B cell (primary cell): ENCODE data around the gene GLB1L. TPM values are rescaled to one million over a fixed set of nuclear protein-coding genes. Genes with fewer than 3 reads are reported as not detected.

Experiments
- ATAC-seq: fragments of 200-7000 bp; cut with Tn5 transposase; one replicate; pipeline ENCODE4 v1.10.0; 2021; ENCODE audit warnings: low read depth, mild to moderate bottlenecking, moderate number of reproducible peaks, moderate library complexity
- CTCF ChIA-PET: fragments of 350-600 bp; sonication (Branson Sonifier 250); formaldehyde crosslinking; loops from one replicate; lab custom pipeline; 2021; ENCODE audit warnings: antibody characterized with exemption, inconsistent platforms; lab: Charles Lee
- POLR2A ChIA-PET: fragments of 350-600 bp; sonication (Branson Sonifier 250); formaldehyde crosslinking; loops from one replicate; lab custom pipeline; 2021; ENCODE audit warnings: antibody characterized with exemption; lab: Charles Lee
- DNase-seq: peaks from one replicate; pipeline ENCODE4 v3.0.0; 2013
- H2AFZ ChIP-seq: 2 replicates; pipeline ENCODE4 v1.6.1; 2012; ENCODE audit warnings: mild to moderate bottlenecking, low read depth, low read length; ENCODE audit not compliant: insufficient read depth, poor library complexity, severe bottlenecking
- H3K27ac ChIP-seq, 2 donors: 1 replicate in 1 of 2; 2 replicates in 1 of 2; pipeline ENCODE4 v1.5.1; 2012 to 2013; ENCODE audit warnings: low read length in 2 of 2, mild to moderate bottlenecking in 2 of 2, moderate library complexity in 1 of 2
- H3K27me3 ChIP-seq, 4 experiments: fragments of 200-600 bp in 1 of 4; sonication (generic) in 1 of 4; replicated peaks in 1 of 4; 1 replicate in 2 of 4; 2 replicates in 2 of 4; pipeline versions ENCODE4 v1.6.1 to v1.7.0; 2013 to 2016; ENCODE audit warnings: low read length in 3 of 4, mild to moderate bottlenecking in 2 of 4, mixed read lengths in 1 of 4, moderate library complexity in 1 of 4; ENCODE audit not compliant: insufficient read depth in 4 of 4, control insufficient read depth in 3 of 4; ENCODE audit errors: control extremely low read depth in 1 of 4
- H3K36me3 ChIP-seq, 2 experiments: replicated peaks in 1 of 2; 1 replicate in 1 of 2; 2 replicates in 1 of 2; pipeline versions ENCODE4 v1.6.1 to v1.7.1; 2013; ENCODE audit warnings: low read length in 1 of 2; ENCODE audit not compliant: insufficient read depth in 2 of 2, control insufficient read depth in 1 of 2; ENCODE audit errors: control extremely low read depth in 1 of 2, extremely low read depth in 1 of 2
- H3K4me1 ChIP-seq, 2 donors: fragments of 200-600 bp in 1 of 2; sonication (generic) in 1 of 2; 1 replicate in 1 of 2; 2 replicates in 1 of 2; pipeline versions ENCODE4 v1.5.1 to v1.6.1; 2013 to 2017; ENCODE audit warnings: low read length in 2 of 2; ENCODE audit not compliant: control insufficient read depth in 2 of 2, insufficient read depth in 2 of 2
- H3K4me2 ChIP-seq: replicated peaks from 2 replicates; pipeline ENCODE3; 2012; ENCODE audit warnings: mild to moderate bottlenecking, low read depth, low read length; ENCODE audit not compliant: poor library complexity, severe bottlenecking
- H3K4me3 ChIP-seq, 5 experiments: fragments of 200-600 bp in 1 of 5; sonication (generic) in 1 of 5; 1 replicate in 3 of 5; 2 replicates in 2 of 5; pipeline versions ENCODE4 v1.5.1 to v1.7.0; 2011 to 2016; ENCODE audit warnings: low read length in 4 of 5, mild to moderate bottlenecking in 4 of 5, low read depth in 2 of 5, control low read depth in 1 of 5, moderate library complexity in 1 of 5; ENCODE audit not compliant: insufficient read depth in 1 of 5; ENCODE audit errors: control extremely low read depth in 1 of 5, extremely low read depth in 1 of 5
- H3K79me2 ChIP-seq: fragments of 200-600 bp; sonication (generic); one replicate; pipeline ENCODE4 v1.6.0; 2016; ENCODE audit warnings: low read length; ENCODE audit not compliant: control insufficient read depth, insufficient read depth
- H3K9ac ChIP-seq: fragments of 200-600 bp; sonication (generic); 2 replicates; pipeline ENCODE4 v1.6.1; 2017; ENCODE audit warnings: mild to moderate bottlenecking, low read length, moderate library complexity
- H3K9me3 ChIP-seq, 3 donors: one replicate each; pipeline versions ENCODE4 v1.6.1 to v1.7.1; 2013; ENCODE audit warnings: low read length in 2 of 3; ENCODE audit not compliant: control insufficient read depth in 2 of 3, insufficient read depth in 1 of 3; ENCODE audit errors: control extremely low read depth in 1 of 3
- H4K20me1 ChIP-seq: 2 replicates; pipeline ENCODE4 v1.6.0; 2012; ENCODE audit warnings: mild to moderate bottlenecking, low read length; ENCODE audit not compliant: insufficient read depth, control insufficient read depth, poor library complexity, severe bottlenecking
- H3K27ac Mint-ChIP-seq: one replicate; pipeline ENCODE4 v1.8.0; 2021; ENCODE audit warnings: mixed read lengths
- H3K27me3 Mint-ChIP-seq: one replicate; pipeline ENCODE4 v1.8.0; 2021; ENCODE audit warnings: mixed read lengths
- H3K4me1 Mint-ChIP-seq: one replicate; pipeline ENCODE4 v1.8.0; 2021; ENCODE audit warnings: mixed read lengths
- H3K4me3 Mint-ChIP-seq: one replicate; pipeline ENCODE4 v1.8.0; 2021; ENCODE audit warnings: mixed read lengths
- H3K9me3 Mint-ChIP-seq: one replicate; pipeline ENCODE4 v1.8.0; 2022; ENCODE audit warnings: mixed read lengths; ENCODE audit not compliant: insufficient read depth
- EZH2 ChIP-seq: IDR thresholded peaks from 2 replicates; pipeline ENCODE4 v1.6.1; 2012; ENCODE audit warnings: borderline replicate concordance, low read depth, mild to moderate bottlenecking, moderate library complexity, low read length; ENCODE audit not compliant: insufficient read depth, poor library complexity, severe bottlenecking
- WGBS: methylation state at CpG from one replicate; pipeline ENCODE4 v1.1.5; 2013; ENCODE audit warnings: missing lambda C conversion rate; ENCODE audit not compliant: insufficient coverage; 5-methylcytosine and 5-hydroxymethylcytosine counted together
- intact Hi-C: fragments of 100-400 bp; cut with micrococcal nuclease; formaldehyde crosslinking; loops from one replicate; pipeline ENCODE4 v1.10.0; 2022
- polyA plus RNA-seq: library from polyadenylated mRNA; depleted of rRNA; stranded (reverse); fragments of >200 nt; gene quantifications from 2 replicates; pipeline ENCODE4 v1.2.3, GENCODE V29; 2012
- total RNA-seq, 2 donors: library from RNA; stranded (reverse); fragments of 120-200 nt in 1 of 2; gene quantifications; 1 replicate in 1 of 2; 2 replicates in 1 of 2; pipeline versions ENCODE4 v1.2.3 to v1.2.4, GENCODE V29; 2013 to 2022
- TF ChIP-seq, protein P1 (sequence below): fragments of 200-600 bp; IDR thresholded peaks from one replicate; pipeline ENCODE4 v1.8.0; 2022; ENCODE audit warnings: antibody characterized with exemption, mild to moderate bottlenecking

GLB1L gene
- total and polyA plus RNA-seq, 2 donors (not counting 1 experiment from before 2014, with no cell fraction given): 2.4 to 4.1 TPM

DNA sequence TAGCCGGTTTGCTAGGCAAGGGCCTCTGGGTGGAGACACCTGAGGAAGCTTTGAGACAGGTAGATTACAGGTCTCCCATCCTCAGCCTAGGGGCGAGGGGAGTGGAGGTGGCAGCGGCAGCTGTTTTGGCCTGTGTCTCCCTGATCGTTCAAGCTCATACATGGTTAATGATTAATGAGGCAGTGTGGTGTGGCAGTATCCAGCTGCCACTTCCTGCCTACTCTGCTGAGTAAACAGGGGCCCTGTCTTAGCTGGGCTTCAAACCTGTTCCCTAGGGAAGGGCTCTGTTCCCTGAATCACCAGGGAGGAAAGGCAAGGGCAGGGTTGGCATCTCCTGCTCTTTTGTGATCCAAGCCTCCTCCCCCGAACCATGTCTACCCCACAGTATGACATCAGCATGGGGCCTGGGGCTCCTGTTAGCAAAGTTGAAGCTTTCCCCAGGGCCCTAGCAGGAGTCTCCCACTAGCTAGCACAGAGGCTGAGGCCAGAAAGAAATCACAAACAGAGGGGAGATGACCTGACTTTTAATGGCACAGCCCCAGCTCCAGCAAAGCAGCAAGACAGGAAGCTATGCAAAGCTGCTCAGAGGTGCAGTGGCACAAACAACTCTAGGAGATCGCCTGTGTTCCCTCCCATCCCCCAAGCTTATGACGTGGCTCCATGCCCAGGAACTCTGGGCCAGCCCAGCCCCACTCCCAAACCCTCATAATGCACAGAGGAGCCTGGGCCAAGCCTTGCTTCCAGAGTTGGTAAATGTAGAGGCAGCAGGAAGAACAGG is 4.1 kb upstream of the GLB1L start:
- Histone ChIP-seq H3K9ac (peak overlapping the region; percentile 59), H2AFZ (no peak overlapping the region), H3K36me3 (peaks cover 2 to 35% of the 10 kb centered on the region in 2 experiments), H3K27ac (peak overlapping the region; percentile 75 to 92), H3K9me3 (no peaks in the 10 kb centered on the region), H4K20me1 (peaks cover 22% of the 10 kb centered on the region), H3K27me3 (no peaks in the 10 kb centered on the region), H3K4me1 (peaks cover 72 to 79% of the 10 kb centered on the region in 2 donors), H3K79me2 (peaks cover 81% of the 10 kb centered on the region), H3K4me2 (peak overlapping the region; percentile 93), H3K4me3 (peak overlapping the region; percentile 8 to 53 (median 38))
- H3K27ac Mint-ChIP-seq: peak overlapping the region; percentile 96
- ATAC-seq: peak; percentile 9
- intact Hi-C loops: loop anchor here (1.0 kb wide), 1 partner anchor 20 kb away; the partner anchor contains the start of genes ANKZF1 and ATG9A
- H3K9me3 Mint-ChIP-seq: no peaks in the 10 kb centered on the region
- WGBS: 3% methylated on average over 6 of the region's 7 CpGs
- CTCF ChIA-PET: interaction anchor here (1.0 to 6.8 kb wide), 13 partner anchors 8 to 373 kb away, joined by 3 to 69 read pairs (median 6); partner anchors contain the start of genes ANKZF1, ATG9A and DNAJB2
- H3K4me3 Mint-ChIP-seq: peak overlapping the region; percentile 87
- no peak for TF ChIP-seq EZH2
- TF ChIP-seq, protein P1, sequence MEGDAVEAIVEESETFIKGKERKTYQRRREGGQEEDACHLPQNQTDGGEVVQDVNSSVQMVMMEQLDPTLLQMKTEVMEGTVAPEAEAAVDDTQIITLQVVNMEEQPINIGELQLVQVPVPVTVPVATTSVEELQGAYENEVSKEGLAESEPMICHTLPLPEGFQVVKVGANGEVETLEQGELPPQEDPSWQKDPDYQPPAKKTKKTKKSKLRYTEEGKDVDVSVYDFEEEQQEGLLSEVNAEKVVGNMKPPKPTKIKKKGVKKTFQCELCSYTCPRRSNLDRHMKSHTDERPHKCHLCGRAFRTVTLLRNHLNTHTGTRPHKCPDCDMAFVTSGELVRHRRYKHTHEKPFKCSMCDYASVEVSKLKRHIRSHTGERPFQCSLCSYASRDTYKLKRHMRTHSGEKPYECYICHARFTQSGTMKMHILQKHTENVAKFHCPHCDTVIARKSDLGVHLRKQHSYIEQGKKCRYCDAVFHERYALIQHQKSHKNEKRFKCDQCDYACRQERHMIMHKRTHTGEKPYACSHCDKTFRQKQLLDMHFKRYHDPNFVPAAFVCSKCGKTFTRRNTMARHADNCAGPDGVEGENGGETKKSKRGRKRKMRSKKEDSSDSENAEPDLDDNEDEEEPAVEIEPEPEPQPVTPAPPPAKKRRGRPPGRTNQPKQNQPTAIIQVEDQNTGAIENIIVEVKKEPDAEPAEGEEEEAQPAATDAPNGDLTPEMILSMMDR: no peak
- POLR2A ChIA-PET: interaction anchor here (0.6 to 3.3 kb wide), 9 partner anchors 9 to 356 kb away, joined by 3 to 39 read pairs (median 9); partner anchors contain the start of genes ABCB6, ANKZF1, ATG9A and CNPPD1
- peak; percentile 56 for DNase-seq
- no peaks in the 10 kb centered on the region for H3K27me3 Mint-ChIP-seq
- H3K4me1 Mint-ChIP-seq: peaks cover 79% of the 10 kb centered on the region
